Activated CD8-positive, alpha-beta memory T cell treated with anti-CD3 and anti-CD28 coated beads, Interleukin-2, amount 50 U/mL, for 1 hour (primary cell): ENCODE data around the gene TMEM232.
"Not testable (repeated sequence)": the region's sequence is repeated elsewhere in the genome, so short reads cannot be mapped to it uniquely, and the experiment has no call there.

ENCODE experiments used
- DNase-seq: peaks from one replicate; pipeline ENCODE4 v3.0.0-alpha.2; 2020; ENCODE audit errors: extremely low read depth

The TMEM232 gene

GRCh38 chr5:110707260-110707844, 19.1 kb downstream of the TMEM232 start:
- no peak for DNase-seq

GRCh38 chr5:110705349-110705748, 21.1 kb downstream of the TMEM232 start:
- DNase-seq = no peak

- DNase-seq = no peak
These were observed 23.0 kb downstream of the TMEM232 start for GRCh38 chr5:110703481-110703880.

- no peak for DNase-seq
These were observed 23.8 kb downstream of the TMEM232 start for GRCh38 chr5:110702704-110703103.

- no peak for DNase-seq
These were observed 24.2 kb downstream of the TMEM232 start for GRCh38 chr5:110702300-110702699.

GRCh38 chr5:110692669-110693068, 33.8 kb downstream of the TMEM232 start:
- DNase-seq = not testable (repeated sequence)

GRCh38 chr5:110690587-110690986, 35.9 kb downstream of the TMEM232 start:
- not testable (repeated sequence) for DNase-seq

- DNase-seq = no peak
These were observed 39.0 kb downstream of the TMEM232 start for GRCh38 chr5:110687485-110687884.

GRCh38 chr5:110686270-110686669, 40.2 kb downstream of the TMEM232 start:
- no peak for DNase-seq

- no peak for DNase-seq
These were observed 44.5 kb downstream of the TMEM232 start for GRCh38 chr5:110681953-110682352.

- DNase-seq = no peak
These were observed 45.4 kb downstream of the TMEM232 start for GRCh38 chr5:110681109-110681508.

- not testable (repeated sequence) for DNase-seq
These were observed 49.9 kb downstream of the TMEM232 start for GRCh38 chr5:110676554-110676953.

- no peak for DNase-seq
These were observed 61.2 kb downstream of the TMEM232 start for GRCh38 chr5:110665184-110665726.

GRCh38 chr5:110663525-110663924, 62.9 kb downstream of the TMEM232 start:
- no peak for DNase-seq

GRCh38 chr5:110658006-110658405, 68.5 kb downstream of the TMEM232 start:
- no peak for DNase-seq

GRCh38 chr5:110653231-110653970, 73.1 kb downstream of the TMEM232 start:
- DNase-seq = no peak

GRCh38 chr5:110651507-110651906, 75.0 kb downstream of the TMEM232 start:
- DNase-seq = no peak

GRCh38 chr5:110644357-110644756, 82.1 kb downstream of the TMEM232 start:
- no peak for DNase-seq

GRCh38 chr5:110638970-110639902, 87.2 kb downstream of the TMEM232 start:
- no peak for DNase-seq

- DNase-seq = no peak
These were observed 92.0 kb downstream of the TMEM232 start for GRCh38 chr5:110634475-110634874.

- DNase-seq = no peak
These were observed 95.2 kb downstream of the TMEM232 start for GRCh38 chr5:110631236-110631635.

- no peak for DNase-seq
These were observed 96.1 kb downstream of the TMEM232 start for GRCh38 chr5:110630350-110630749.
